OCI-M2 (cell line): Measurements from ENCODE around the gene DYNC1I1.

Experiments used
- DNase-seq: peaks from one replicate; lab custom pipeline; 2025; ENCODE audit not compliant: unreplicated experiment; lab: John Stamatoyannopoulos, UW

The DYNC1I1 gene

DNA sequence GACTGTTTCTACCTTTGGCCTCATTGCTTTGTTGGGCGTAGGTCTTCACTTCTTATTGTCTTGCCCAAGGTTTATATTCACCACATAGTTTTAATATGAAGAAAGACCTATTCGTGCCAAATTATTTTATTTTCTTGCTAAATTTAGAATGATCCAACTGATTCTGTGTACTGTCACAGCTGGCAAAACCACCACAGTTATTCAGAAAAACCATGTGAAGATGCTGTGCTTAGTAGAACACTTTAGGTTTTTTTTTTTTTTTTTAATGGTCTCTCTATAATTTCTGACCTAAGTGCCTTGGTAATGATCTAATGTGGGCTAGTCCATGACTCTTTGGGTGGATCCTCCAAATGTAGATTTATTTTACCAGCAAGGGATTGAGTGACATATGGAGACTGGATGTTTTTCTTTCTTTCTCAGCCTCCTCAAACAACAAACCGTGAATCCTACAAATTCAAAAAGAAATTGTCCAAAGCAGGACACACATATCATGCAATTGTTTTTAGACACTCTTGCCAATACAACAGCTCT is 243.8 kb downstream of the DYNC1I1 start:
- DNase-seq, result no peak

DNA sequence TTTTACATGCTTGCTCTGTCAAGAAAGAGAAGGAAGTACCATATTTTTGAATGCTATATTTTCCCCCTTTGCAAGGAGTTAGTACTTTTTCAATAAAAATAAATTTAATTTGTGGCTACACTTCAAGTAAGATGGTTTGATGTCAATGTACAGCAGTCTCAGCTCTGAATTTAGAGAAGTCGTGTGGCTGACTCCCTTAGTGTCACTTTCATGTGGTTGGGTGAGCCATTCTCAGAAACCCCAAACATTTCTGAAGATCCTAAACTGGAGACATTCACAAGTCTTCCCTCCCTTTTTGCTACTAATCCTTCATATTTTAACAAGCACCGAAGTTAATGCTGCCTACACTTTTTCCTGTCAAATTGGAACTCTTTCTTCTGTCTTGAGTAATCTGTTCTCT is 244.4 kb downstream of the DYNC1I1 start:
- DNase-seq, result no peak

DNA sequence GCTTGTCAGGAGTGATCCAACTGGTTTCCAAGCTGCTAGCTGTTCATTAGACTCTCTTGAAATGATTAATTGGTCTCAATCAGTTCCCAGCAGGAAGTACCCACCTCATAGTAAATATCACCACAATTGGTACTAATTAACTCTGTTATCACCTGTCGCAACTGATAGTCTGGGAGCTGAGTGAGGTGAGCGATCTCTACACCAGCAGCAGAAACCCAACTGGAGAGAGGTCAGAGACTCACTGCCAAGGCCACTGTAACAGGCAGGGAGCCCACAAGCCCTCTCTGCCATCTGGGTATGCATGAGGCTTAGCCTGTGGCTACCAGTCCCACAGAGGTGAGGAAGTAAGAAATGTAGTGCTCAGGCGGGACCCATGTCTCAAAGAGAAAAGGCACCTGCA is 245.5 kb downstream of the DYNC1I1 start:
- DNase-seq, result no peak

GRCh38 chr7:96021568-96021967 is 249.2 kb downstream of the DYNC1I1 start:
- DNase-seq, result no peak

DNA sequence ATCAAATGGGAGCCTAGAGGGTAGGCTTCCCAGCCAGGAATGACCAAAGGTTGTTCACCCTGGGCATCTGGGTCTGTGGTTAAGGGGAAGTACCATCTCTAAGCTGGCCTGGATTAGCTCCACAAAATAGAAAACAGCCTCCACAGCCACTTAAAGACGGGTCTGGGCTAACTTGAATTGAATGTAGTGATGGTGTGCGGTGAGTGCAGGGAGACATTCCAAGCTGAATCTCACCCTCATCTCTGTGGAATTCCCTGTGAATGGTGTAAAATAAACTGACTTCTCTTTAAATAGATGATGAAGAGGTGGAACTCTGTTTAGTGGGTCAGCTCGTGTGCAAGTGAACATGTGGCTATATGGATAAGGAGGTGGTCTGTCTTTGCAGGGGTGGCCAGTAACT is 251.0 kb downstream of the DYNC1I1 start:
- DNase-seq, result no peak

- no peak for DNase-seq
These were observed 253.7 kb downstream of the DYNC1I1 start for GRCh38 chr7:96026010-96026409.

GRCh38 chr7:96026611-96027010 is 254.3 kb downstream of the DYNC1I1 start:
- no peak for DNase-seq

GRCh38 chr7:96028729-96029128 is 256.4 kb downstream of the DYNC1I1 start:
- DNase-seq, result no peak

- no peak for DNase-seq
These were observed 260.8 kb downstream of the DYNC1I1 start for GRCh38 chr7:96033009-96033598.

- DNase-seq, result no peak
These were observed 262.8 kb downstream of the DYNC1I1 start for GRCh38 chr7:96034940-96035727.

DNA sequence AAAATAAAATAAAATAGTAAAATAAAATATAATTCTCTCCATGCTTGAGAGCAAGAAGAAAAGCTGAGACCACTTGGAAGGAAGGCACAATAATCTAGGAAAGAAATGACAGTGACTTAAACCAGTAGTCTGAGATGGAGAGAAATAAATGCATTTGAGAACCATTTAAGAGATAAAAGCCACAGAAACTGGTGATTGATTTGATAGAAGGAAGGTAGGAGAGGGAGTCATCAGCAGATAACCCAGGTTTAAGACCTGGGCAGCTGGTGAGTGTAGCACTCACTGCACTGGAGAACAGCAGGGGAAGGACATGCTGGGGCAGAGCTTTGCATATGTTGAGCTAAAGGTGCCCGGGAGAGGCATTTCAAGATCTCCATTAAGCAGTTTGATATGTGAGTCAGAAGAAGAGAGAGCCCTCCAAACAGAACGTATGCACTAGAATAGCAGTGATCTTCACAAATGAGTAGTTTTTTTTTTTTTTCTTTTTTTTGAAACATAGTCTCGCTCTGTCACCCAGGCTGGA is 268.0 kb downstream of the DYNC1I1 start:
- no peak for DNase-seq

DNA sequence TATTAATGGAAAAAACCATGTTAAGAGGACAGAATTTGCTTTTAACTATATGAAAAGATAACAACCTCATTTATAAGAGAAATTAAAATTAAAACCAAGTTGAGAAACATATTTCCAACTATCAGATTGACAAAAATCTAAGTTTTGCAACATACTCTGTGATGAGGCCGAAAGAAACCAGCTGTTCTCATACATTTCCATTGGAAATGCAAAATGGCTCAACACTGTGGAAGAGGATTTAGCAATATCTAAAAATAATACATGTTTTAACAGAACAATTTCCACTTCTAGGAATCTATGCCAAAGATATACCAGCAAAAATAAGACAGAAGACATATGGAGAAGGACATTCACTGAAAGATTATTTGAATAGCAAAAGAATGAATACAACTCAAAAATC is 268.8 kb downstream of the DYNC1I1 start:
- no peak for DNase-seq

DNA sequence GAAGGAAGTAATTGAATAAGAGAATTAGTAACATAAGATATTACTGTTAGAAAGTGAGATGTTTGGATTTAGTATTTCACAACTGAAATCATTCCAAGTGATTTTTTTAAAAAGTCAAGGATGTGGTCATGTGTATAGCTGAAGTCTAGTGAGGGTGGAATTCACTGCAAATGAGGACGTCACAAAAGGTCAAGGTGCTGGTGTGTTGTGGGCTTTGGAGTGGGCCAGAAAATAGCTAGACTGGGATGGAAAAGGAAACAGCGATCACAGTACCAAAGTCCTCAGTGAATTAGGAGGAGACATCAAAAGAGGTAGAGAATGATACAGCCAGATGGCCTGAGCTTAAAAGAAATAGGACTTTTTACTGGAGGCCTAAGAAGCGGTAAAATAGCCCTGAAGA is 272.8 kb downstream of the DYNC1I1 start:
- no peak for DNase-seq

GRCh38 chr7:96045919-96046318 is 273.6 kb downstream of the DYNC1I1 start:
- DNase-seq, result no peak

- DNase-seq, result no peak
These were observed 279.9 kb downstream of the DYNC1I1 start for GRCh38 chr7:96052289-96052688.

GRCh38 chr7:96052860-96053470 is 280.6 kb downstream of the DYNC1I1 start:
- no peak for DNase-seq

DNA sequence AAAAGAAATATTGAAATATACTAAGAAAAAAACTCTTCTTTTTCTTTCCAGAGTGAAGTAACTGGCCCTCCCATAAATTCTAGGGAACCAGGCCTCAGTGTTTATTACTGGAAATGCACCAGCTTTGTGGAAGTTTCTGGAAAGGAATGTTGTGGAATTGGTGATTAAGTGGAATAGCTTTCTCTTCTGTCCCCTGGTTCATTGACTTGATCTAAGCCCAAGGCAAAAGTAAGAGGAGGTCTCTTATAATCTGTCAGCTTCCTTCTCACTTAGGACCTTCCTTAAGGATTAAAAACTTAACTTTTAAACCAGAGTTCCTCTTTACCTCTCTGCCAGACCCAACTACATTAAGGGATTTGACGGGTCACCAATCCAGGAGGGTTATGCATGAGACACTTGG is 283.4 kb downstream of the DYNC1I1 start:
- DNase-seq, result no peak

- DNase-seq, result no peak
These were observed 286.7 kb downstream of the DYNC1I1 start for GRCh38 chr7:96059075-96059474.

DNA sequence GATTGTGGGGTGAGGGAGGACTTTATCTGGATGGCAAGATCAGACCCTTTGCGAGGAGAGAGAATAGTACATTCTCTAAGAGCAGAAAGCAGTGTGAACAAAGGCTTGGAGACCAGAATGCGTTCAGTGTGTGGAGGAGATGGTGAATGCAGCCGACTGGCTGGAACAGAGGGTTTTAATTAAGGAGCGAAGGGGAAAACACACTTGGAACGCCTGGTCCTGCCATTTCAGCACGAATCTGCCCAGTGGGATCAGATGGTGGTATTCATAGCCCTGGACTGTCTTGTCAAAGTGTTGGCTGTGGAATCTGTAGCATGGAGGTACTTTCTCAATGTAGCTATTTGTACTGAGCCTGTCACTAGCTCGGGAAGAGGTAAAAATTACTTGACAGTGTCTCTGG is 288.7 kb downstream of the DYNC1I1 start:
- no peak for DNase-seq

DNA sequence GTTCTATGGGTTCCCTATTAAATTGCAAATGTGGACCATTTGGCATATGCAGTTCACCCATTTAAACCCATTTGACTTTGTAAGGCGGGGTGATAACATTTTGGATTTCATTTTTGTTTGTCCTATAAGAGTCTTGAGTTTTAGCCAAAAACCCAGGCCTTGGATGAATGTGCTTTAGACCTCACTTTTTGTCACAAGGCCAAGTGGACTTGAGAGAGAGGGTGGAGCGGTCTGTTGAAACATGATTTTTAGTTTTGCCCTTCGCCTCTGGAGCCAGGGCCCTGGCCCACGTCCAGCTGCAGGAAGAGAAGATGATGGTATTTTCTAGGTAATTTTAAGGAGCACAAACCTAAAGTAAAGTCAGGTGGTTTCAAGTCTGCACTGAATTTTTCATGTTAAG is 289.5 kb downstream of the DYNC1I1 start:
- no peak for DNase-seq

- DNase-seq, result no peak
These were observed 295.0 kb downstream of the DYNC1I1 start for GRCh38 chr7:96067321-96067720.

GRCh38 chr7:96069401-96069800 is 297.0 kb downstream of the DYNC1I1 start:
- DNase-seq, result no peak
